Activated CD8-positive, alpha-beta memory T cell treated with anti-CD3 and anti-CD28 coated beads for 36 hours (primary cell): Measurements from ENCODE around the gene TBCC. TPM values are rescaled to one million over a fixed set of nuclear protein-coding genes. Genes with fewer than 3 reads are reported as not detected.

Experiments
- CTCF ChIA-PET: fragments of 350-600 bp; sonication (Branson Sonifier 250); formaldehyde crosslinking; loops from one replicate; lab custom pipeline; 2021; ENCODE audit warnings: antibody characterized with exemption; lab: Charles Lee
- POLR2A ChIA-PET: fragments of 350-600 bp; sonication (Branson Sonifier 250); formaldehyde crosslinking; loops from one replicate; lab custom pipeline; 2021; ENCODE audit warnings: antibody characterized with exemption; lab: Charles Lee
- total RNA-seq, 2 experiments: library from RNA; stranded (reverse); gene quantifications; one replicate each; pipeline ENCODE4 v1.2.3, GENCODE V29; 2021

TBCC gene
- 10 to 100 TPM; 17.3 to 17.6 TPM for total RNA-seq

- ChIA-PET POLR2A (interaction anchor here (0.7 to 4.3 kb wide), 11 partner anchors 13 to 293 kb away, joined by 3 to 67 read pairs (median 5); partner anchors contain the start of genes BICRAL and RPL7L1), CTCF (interaction anchor here (0.7 to 2.8 kb wide), 5 partner anchors 19 to 38 kb away, joined by 3 to 11 read pairs (median 4); partner anchors contain the start of gene BICRAL)
These were observed at the start of gene TBCC for GRCh38 chr6:42745640-42746462. TSS of gene TBCC (minus strand) at chr6:42746103. CDS start at chr6:42746073, 30 bp downstream.

- ChIA-PET POLR2A (no interaction called here), CTCF (no interaction called here)
These were observed 49.7 kb upstream of the TBCC start for GRCh38 chr6:42795651-42796050.

- POLR2A ChIA-PET = interaction anchor here (0.7 to 1.0 kb wide), 2 partner anchors 21 to 65 kb away, joined by 4 to 5 read pairs; no protein-coding TSS in a partner anchor
- CTCF ChIA-PET = no interaction called here
These were observed 45.9 kb upstream of the TBCC start for GRCh38 chr6:42791706-42792320.

- ChIA-PET CTCF (interaction anchor here (1.6 kb wide), 1 partner anchor 27 kb away, joined by 3 read pairs; no protein-coding TSS in a partner anchor), POLR2A (no interaction called here)
These were observed 44.8 kb upstream of the TBCC start for GRCh38 chr6:42790549-42791181.

GRCh38 chr6:42788671-42789070 lies 42.8 kb upstream of the TBCC start:
- ChIA-PET POLR2A (interaction anchor here (0.6 kb wide), 1 partner anchor 149 kb away, joined by 4 read pairs; no protein-coding TSS in a partner anchor), CTCF (interaction anchor here (0.7 to 1.1 kb wide), 3 partner anchors 18 to 225 kb away, joined by 3 read pairs; partner anchors contain the start of gene UBR2)

- CTCF ChIA-PET = interaction anchor here (0.6 to 0.7 kb wide), 2 partner anchors 10 to 69 kb away, joined by 3 read pairs; no protein-coding TSS in a partner anchor
- POLR2A ChIA-PET = interaction anchor here (0.6 to 1.2 kb wide), 2 partner anchors 14 to 41 kb away, joined by 3 to 5 read pairs; partner anchors contain the start of gene TBCC
These were observed 41.2 kb upstream of the TBCC start for GRCh38 chr6:42787063-42787472.

- ChIA-PET POLR2A (no interaction called here), CTCF (interaction anchor here (0.6 kb wide), 1 partner anchor 70 kb away, joined by 3 read pairs; no protein-coding TSS in a partner anchor)
These were observed 40.7 kb upstream of the TBCC start for GRCh38 chr6:42786525-42786985.

- ChIA-PET POLR2A (interaction anchor here (1.0 to 1.4 kb wide), 2 partner anchors 14 to 37 kb away, joined by 3 to 6 read pairs; no protein-coding TSS in a partner anchor), CTCF (interaction anchor here (0.5 to 1.3 kb wide), 4 partner anchors 39 to 218 kb away, joined by 3 to 4 read pairs (median 4); partner anchors contain the start of genes RPL7L1 and TBCC)
These were observed 39.0 kb upstream of the TBCC start for GRCh38 chr6:42784717-42785498.

- POLR2A ChIA-PET = interaction anchor here (1.0 to 3.9 kb wide), 4 partner anchors 13 to 57 kb away, joined by 3 to 48 read pairs (median 10); no protein-coding TSS in a partner anchor
- CTCF ChIA-PET = interaction anchor here (1.3 kb wide), 2 partner anchors 38 to 95 kb away, joined by 3 to 4 read pairs; partner anchors contain the start of genes RPL7L1 and TBCC
These were observed 38.2 kb upstream of the TBCC start for GRCh38 chr6:42783876-42784642.

GRCh38 chr6:42783177-42783875 lies 37.4 kb upstream of the TBCC start:
- ChIA-PET CTCF (interaction anchor here (0.7 to 2.0 kb wide), 3 partner anchors 12 to 96 kb away, joined by 3 to 9 read pairs (median 4); partner anchors contain the start of genes RPL7L1 and TBCC), POLR2A (interaction anchor here (0.5 to 3.9 kb wide), 7 partner anchors 14 to 443 kb away, joined by 3 to 67 read pairs (median 7); partner anchors contain the start of genes RPL7L1, TBCC and UBR2)

- ChIA-PET CTCF (interaction anchor here (0.7 to 2.0 kb wide), 2 partner anchors 11 to 37 kb away, joined by 3 to 9 read pairs; partner anchors contain the start of gene TBCC), POLR2A (interaction anchor here (0.5 to 3.9 kb wide), 7 partner anchors 13 to 443 kb away, joined by 3 to 67 read pairs (median 7); partner anchors contain the start of genes RPL7L1, TBCC and UBR2)
These were observed 36.8 kb upstream of the TBCC start for GRCh38 chr6:42782689-42783176.

- ChIA-PET CTCF (interaction anchor here (2.0 kb wide), 1 partner anchor 36 kb away, joined by 9 read pairs; the partner anchor contains the start of gene TBCC), POLR2A (interaction anchor here (0.6 to 3.9 kb wide), 11 partner anchors 9 to 224 kb away, joined by 3 to 67 read pairs (median 4); partner anchors contain the start of genes CNPY3, RPL7L1, TBCC and UBR2)
These were observed 36.1 kb upstream of the TBCC start, which contains the start of gene BICRAL for GRCh38 chr6:42781796-42782688. TSS of gene BICRAL (plus strand) at chr6:42782052. CDS start at chr6:42822023, 39,971 bp downstream.

GRCh38 chr6:42781546-42781795 lies 35.6 kb upstream of the TBCC start:
- ChIA-PET POLR2A (interaction anchor here (0.6 to 3.9 kb wide), 8 partner anchors 8 to 224 kb away, joined by 3 to 67 read pairs (median 4); partner anchors contain the start of genes CNPY3 and TBCC), CTCF (interaction anchor here (2.0 kb wide), 1 partner anchor 36 kb away, joined by 9 read pairs; the partner anchor contains the start of gene TBCC)

GRCh38 chr6:42779521-42779920 lies 33.6 kb upstream of the TBCC start:
- ChIA-PET POLR2A (no interaction called here), CTCF (no interaction called here)

GRCh38 chr6:42778122-42778521 lies 32.2 kb upstream of the TBCC start:
- ChIA-PET POLR2A (interaction anchor here (0.5 to 0.6 kb wide), 2 partner anchors 167 to 417 kb away, joined by 3 to 5 read pairs; no protein-coding TSS in a partner anchor), CTCF (no interaction called here)
